ENCODE measurements around the gene EIF5AL1.
"Not testable (repeated sequence)": the region's sequence is repeated elsewhere in the genome, so short reads cannot be mapped to it uniquely, and the experiment has no call there.

DNA sequence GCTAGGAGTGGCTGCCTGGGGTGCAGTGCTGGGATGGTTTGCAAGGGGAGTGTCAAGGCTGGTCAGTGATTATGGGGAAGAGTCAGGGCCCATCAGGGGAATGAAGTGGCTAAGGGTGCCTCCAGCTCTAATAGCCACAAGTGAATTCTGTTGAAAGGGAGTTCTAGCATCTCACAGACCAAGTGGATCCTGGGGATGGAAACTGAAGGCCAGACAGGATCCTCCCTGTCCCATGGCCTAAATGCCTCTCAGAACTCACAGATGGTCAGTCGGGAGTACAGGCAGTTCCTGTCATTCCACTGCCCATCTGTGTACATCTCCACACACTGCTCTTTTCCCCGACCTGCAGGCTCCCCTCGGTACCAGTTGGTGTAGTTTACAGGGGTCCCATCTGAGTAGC is 44.6 kb downstream of the EIF5AL1 start:
- TF ChIP-seq, protein P1, sequence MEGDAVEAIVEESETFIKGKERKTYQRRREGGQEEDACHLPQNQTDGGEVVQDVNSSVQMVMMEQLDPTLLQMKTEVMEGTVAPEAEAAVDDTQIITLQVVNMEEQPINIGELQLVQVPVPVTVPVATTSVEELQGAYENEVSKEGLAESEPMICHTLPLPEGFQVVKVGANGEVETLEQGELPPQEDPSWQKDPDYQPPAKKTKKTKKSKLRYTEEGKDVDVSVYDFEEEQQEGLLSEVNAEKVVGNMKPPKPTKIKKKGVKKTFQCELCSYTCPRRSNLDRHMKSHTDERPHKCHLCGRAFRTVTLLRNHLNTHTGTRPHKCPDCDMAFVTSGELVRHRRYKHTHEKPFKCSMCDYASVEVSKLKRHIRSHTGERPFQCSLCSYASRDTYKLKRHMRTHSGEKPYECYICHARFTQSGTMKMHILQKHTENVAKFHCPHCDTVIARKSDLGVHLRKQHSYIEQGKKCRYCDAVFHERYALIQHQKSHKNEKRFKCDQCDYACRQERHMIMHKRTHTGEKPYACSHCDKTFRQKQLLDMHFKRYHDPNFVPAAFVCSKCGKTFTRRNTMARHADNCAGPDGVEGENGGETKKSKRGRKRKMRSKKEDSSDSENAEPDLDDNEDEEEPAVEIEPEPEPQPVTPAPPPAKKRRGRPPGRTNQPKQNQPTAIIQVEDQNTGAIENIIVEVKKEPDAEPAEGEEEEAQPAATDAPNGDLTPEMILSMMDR (conservative IDR thresholded peaks at IDR 0.05 in 1 of 2, IDR thresholded peaks at IDR 0.05 in 1 of 2; ENCODE audit: extremely low read depth in 1 of 2, insufficient read depth in 1 of 2, low read depth in 1 of 2, low read length in 2 of 2): not testable (repeated sequence)
- not testable (repeated sequence) for TF ChIP-seq EZH2 (IDR thresholded peaks at IDR 0.05; ENCODE audit: borderline replicate concordance, low read length)

Data from mammary epithelial cell (primary cell).